Bronchial epithelial cell (primary cell): ENCODE measurements around the gene TNRC6C. TPM values are rescaled to one million over a fixed set of nuclear protein-coding genes. Genes with fewer than 3 reads are reported as not detected.

Experiments used
- DNase-seq: peaks from one replicate; pipeline ENCODE4 v3.0.0-alpha.2; 2010; ENCODE audit warnings: low read depth
- FAIRE-seq: peaks from 2 replicates; lab custom pipeline; 2011; peaks lifted over from hg19 to GRCh38; lab: Jason Lieb, UNC
- H3K27me3 ChIP-seq: 2 replicates; pipeline ENCODE4 v1.5.1; 2011; ENCODE audit warnings: low read length; ENCODE audit not compliant: control insufficient read depth, insufficient read depth
- H3K36me3 ChIP-seq: 2 replicates; pipeline ENCODE4 v1.5.1; 2011; ENCODE audit warnings: low read length; ENCODE audit not compliant: control insufficient read depth, insufficient read depth
- H3K4me3 ChIP-seq: 2 replicates; pipeline ENCODE4 v1.5.1; 2011; ENCODE audit warnings: mild to moderate bottlenecking, low read depth, low read length, control low read depth
- total RNA-seq: library from RNA; depleted of rRNA; stranded (reverse); fragments of >200 nt; gene quantifications from 2 replicates; pipeline ENCODE4 v1.2.1, GENCODE V29; 2014
- TF ChIP-seq, protein P1 (sequence below): IDR thresholded peaks from 2 replicates; pipeline ENCODE4 v1.5.1; 2011; ENCODE audit warnings: mild to moderate bottlenecking, moderate library complexity, low read length, control low read depth, inconsistent platforms; ENCODE audit not compliant: insufficient read depth, severe bottlenecking

Gene TNRC6C
- total RNA-seq, 1 donor from 2014 or later: 0.79 TPM

DNA sequence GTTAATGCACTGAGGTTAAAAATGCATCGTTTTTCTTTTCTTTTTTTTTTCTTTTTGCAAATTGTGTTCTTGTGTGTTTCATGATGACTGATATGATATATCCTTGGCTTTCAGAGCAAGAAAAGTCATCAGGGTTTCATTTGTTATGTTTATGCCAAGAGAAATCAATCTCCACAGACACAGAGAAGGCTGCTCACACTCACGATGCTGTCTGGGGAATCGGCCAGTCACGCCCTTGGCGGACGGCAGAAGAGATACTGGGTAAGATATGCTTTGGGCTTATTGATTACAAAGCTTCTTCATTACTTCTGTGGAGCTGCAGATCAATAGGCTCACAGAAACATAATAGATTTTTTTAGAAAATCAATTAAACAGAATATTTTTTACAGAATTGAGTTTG is 42.2 kb upstream of the TNRC6C start:
- Histone ChIP-seq H3K36me3 (no peaks in the 10 kb centered on the region), H3K27me3 (peaks cover 8% of the 10 kb centered on the region), H3K4me3 (no peak overlapping the region)
- TF ChIP-seq, protein P1, sequence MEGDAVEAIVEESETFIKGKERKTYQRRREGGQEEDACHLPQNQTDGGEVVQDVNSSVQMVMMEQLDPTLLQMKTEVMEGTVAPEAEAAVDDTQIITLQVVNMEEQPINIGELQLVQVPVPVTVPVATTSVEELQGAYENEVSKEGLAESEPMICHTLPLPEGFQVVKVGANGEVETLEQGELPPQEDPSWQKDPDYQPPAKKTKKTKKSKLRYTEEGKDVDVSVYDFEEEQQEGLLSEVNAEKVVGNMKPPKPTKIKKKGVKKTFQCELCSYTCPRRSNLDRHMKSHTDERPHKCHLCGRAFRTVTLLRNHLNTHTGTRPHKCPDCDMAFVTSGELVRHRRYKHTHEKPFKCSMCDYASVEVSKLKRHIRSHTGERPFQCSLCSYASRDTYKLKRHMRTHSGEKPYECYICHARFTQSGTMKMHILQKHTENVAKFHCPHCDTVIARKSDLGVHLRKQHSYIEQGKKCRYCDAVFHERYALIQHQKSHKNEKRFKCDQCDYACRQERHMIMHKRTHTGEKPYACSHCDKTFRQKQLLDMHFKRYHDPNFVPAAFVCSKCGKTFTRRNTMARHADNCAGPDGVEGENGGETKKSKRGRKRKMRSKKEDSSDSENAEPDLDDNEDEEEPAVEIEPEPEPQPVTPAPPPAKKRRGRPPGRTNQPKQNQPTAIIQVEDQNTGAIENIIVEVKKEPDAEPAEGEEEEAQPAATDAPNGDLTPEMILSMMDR: no peak
- FAIRE-seq: no peak
- DNase-seq: no peak

DNA sequence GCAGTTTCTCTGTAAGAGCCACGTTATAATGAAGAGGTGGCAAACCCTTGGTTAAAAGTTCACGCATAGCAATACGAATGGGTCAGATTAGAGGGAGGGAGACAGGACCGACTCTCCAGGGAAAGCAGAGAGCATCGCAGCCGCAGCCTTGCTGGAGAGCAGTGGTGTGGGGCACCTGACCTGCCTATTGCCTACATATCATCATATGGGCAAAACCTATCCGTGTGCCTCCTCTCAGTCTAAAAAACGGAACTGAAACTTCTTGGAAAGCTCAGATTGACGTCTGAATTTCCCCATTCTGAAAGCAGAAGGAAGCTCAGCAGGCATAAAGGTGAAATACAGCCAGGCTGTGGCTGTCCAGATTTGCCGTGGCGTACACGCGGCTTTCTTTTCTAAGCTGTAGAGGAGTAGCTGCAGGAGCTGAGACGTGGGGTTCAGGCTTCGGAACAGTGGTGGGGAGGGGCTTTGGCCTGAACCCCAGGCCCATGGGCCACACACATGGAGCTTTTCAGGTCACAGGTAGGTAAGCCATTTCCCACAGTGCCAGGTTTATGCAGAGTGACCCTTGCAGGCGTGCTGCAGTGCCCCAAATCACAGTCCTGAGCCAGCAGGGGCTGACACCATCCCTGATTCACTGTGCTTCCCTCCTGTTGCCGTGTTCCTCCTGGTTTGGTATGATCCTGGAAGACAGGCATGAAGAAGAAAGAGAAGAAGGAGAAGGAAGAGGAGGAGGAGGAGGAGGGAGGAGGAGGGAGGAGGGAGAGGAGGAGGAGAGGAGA is 41.6 kb upstream of the TNRC6C start:
- Histone ChIP-seq H3K27me3 (peaks cover 8% of the 10 kb centered on the region), H3K4me3 (no peak overlapping the region), H3K36me3 (no peaks in the 10 kb centered on the region)
- TF ChIP-seq, protein P1: no peak
- FAIRE-seq (no peak), DNase-seq (no peak)

GRCh38 chr17:77919276-77919675 is 39.2 kb upstream of the TNRC6C start:
- FAIRE-seq: no peak
- TF ChIP-seq, protein P1: no peak
- Histone ChIP-seq H3K4me3 (no peak overlapping the region), H3K36me3 (no peaks in the 10 kb centered on the region), H3K27me3 (peaks cover 8% of the 10 kb centered on the region)
- no peak for DNase-seq

GRCh38 chr17:77923135-77923534 is 35.4 kb upstream of the TNRC6C start:
- TF ChIP-seq, protein P1: no peak
- no peak for FAIRE-seq
- Histone ChIP-seq H3K4me3 (no peak overlapping the region), H3K36me3 (no peaks in the 10 kb centered on the region), H3K27me3 (peaks cover 1% of the 10 kb centered on the region)
- DNase-seq: no peak

- no peak overlapping the region for H3K4me3 ChIP-seq
- no peak for DNase-seq
- H3K36me3 ChIP-seq: no peaks in the 10 kb centered on the region
- no peak for FAIRE-seq
- TF ChIP-seq, protein P1: no peak
- peaks cover 1% of the 10 kb centered on the region for H3K27me3 ChIP-seq
These were observed 34.6 kb upstream of the TNRC6C start for GRCh38 chr17:77923776-77924513.
